Retinal pigment epithelial cell (primary cell): ENCODE results near the gene ZNF77.
"Not testable (repeated sequence)": the region's sequence is repeated elsewhere in the genome, so short reads cannot be mapped to it uniquely, and the experiment has no call there.

Experiments
- DNase-seq: peaks from one replicate; pipeline ENCODE4 v3.0.0-alpha.2; 2010; ENCODE audit warnings: low read depth
- H3K4me3 ChIP-seq: 2 replicates; pipeline ENCODE4 v1.5.1; 2011; ENCODE audit warnings: mild to moderate bottlenecking, low read length, control low read depth, moderate library complexity
- TF ChIP-seq, protein P1 (sequence below): conservative IDR thresholded peaks from 2 replicates; pipeline ENCODE4 v1.5.1; 2011; ENCODE audit warnings: low read depth, low read length, control low read depth, inconsistent platforms

The ZNF77 gene

DNA sequence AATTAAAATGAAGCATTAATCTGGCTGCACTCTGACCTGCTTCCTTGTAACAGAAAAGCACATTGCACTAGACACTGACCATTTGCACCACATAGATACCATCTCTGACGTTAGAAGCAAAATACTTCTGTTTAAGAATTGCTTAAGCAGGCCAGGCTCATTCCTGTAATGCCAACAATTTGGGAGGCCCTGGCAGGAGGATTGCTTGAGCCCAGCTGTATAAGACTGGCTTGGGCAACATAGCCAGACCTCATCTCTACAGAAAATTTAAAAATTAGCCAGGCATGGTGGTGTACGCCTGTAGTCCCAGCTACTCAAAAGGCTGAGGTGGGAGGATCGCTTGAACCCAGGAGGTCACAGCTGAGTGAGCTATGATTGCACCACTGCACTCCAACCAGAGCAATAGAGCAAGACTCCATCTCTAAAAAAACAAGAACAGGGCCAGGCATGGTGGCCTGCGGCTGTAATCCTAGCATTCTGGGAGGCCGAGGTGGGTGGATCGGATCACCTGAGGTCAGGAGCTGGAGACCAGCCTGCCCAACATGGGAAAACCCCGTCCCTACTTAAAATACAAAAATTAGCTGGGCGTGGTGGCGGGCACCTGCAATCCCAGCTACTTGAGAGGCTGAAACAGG is 25.5 kb upstream of the ZNF77 start:
- TF ChIP-seq, protein P1, sequence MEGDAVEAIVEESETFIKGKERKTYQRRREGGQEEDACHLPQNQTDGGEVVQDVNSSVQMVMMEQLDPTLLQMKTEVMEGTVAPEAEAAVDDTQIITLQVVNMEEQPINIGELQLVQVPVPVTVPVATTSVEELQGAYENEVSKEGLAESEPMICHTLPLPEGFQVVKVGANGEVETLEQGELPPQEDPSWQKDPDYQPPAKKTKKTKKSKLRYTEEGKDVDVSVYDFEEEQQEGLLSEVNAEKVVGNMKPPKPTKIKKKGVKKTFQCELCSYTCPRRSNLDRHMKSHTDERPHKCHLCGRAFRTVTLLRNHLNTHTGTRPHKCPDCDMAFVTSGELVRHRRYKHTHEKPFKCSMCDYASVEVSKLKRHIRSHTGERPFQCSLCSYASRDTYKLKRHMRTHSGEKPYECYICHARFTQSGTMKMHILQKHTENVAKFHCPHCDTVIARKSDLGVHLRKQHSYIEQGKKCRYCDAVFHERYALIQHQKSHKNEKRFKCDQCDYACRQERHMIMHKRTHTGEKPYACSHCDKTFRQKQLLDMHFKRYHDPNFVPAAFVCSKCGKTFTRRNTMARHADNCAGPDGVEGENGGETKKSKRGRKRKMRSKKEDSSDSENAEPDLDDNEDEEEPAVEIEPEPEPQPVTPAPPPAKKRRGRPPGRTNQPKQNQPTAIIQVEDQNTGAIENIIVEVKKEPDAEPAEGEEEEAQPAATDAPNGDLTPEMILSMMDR, result no peak
- DNase-seq, result no peak
- no peak overlapping the region for H3K4me3 ChIP-seq

DNA sequence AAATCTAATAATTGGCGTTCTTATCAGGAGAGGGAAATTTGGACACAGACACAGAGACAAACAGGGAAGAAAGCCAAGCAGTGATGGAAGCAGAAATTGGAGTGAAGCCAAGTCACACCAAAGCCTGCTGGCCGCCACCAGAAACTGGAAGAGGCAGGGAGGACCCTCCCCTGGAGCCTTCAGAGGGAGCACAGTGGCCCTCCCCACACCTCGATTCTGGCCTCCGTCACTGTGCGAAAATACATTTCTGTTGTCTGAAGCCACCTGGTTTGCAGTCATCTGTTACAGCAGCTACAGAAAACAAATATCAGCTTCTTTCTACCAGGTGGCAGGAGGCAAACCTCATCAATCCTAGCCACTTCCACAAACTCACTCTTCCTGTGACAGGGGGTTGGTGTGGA is 24.3 kb upstream of the ZNF77 start:
- DNase-seq, result no peak
- no peak overlapping the region for H3K4me3 ChIP-seq
- TF ChIP-seq, protein P1, result no peak

DNA sequence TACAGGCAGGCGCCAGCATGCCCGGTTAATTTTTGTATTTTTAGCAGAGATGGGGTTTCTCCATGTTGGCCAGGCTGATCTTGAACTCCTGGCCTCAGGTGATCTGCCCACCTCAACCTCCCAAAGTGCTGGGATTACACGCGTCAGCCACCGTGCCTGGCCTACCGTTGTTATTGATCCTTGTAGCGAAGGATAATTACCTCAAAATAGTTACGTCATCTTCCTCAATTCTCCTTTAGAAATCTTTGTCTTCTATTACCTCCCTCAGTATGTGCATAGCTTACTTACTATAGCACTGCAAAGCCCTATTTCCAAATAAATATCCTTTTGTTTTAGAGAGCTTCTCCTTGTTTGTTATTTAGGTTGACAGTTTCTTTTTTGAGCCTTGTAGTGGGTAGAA is 23.2 kb upstream of the ZNF77 start:
- H3K4me3 ChIP-seq, result no peak overlapping the region
- TF ChIP-seq, protein P1, result no peak
- no peak for DNase-seq

DNA sequence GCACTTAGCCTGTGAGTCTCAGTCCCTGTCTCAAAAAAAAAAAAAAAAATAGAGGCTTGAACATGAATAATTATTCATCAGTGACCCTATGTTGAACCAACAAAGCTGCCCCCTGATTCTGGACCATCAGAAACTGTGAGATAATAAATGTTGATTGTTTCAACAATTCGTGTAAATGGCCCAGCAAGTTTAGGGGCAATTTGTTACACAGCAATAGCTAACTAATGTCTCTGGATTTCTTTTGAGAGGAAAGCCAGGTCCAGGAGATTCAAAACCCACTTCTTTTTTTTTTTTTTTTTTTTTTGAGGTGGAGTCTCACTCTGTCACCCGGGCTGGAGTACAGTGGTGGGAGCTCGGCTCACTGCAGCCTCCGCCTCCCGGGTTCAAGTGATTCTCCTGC is 20.1 kb upstream of the ZNF77 start:
- TF ChIP-seq, protein P1, result no peak

DNA sequence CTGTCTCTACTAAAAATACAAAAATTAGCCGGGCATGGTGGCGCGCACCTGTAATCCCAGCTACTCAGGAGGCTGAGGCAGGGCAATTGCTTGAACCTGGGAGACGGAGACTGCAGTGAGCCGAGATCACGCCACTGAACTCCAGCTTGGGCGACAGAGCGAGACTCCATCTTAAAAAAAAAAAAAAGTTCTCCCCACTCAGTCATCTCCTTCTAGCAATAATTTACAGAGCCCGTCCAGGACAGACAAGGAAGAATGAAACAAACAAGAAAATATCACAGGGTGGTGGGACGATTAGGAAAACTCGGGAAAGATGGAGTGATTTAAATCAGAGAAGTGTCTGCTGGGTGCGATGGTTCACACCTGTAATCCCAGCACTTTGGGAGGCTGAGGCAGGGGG is 18.9 kb upstream of the ZNF77 start:
- not testable (repeated sequence) for H3K4me3 ChIP-seq, DNase-seq

More for the DNA sequence above, 20.1 kb upstream of the ZNF77 start:
- no peak overlapping the region for H3K4me3 ChIP-seq
- no peak for DNase-seq

DNA sequence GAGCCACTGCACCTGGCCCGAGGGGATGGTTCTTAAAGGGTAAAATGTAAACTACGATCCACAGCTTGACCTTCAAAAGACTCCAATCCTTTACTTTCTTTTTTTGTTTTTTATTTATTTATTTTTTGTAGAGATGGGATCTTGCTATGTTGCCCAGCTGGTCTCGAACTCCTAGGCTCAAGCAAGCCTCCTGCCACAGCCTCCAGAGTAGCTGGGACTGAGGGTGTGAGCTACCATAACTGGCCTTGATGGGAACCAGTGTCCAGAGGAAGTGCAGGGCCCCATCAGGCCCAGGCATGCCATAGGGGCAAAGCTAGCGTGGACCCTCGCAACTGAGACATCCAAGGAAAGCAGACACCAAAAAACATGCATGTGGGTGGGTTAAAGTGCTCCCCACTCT is 18.4 kb upstream of the ZNF77 start:
- no peak overlapping the region for H3K4me3 ChIP-seq
- DNase-seq, result no peak
- TF ChIP-seq, protein P1, result no peak

DNA sequence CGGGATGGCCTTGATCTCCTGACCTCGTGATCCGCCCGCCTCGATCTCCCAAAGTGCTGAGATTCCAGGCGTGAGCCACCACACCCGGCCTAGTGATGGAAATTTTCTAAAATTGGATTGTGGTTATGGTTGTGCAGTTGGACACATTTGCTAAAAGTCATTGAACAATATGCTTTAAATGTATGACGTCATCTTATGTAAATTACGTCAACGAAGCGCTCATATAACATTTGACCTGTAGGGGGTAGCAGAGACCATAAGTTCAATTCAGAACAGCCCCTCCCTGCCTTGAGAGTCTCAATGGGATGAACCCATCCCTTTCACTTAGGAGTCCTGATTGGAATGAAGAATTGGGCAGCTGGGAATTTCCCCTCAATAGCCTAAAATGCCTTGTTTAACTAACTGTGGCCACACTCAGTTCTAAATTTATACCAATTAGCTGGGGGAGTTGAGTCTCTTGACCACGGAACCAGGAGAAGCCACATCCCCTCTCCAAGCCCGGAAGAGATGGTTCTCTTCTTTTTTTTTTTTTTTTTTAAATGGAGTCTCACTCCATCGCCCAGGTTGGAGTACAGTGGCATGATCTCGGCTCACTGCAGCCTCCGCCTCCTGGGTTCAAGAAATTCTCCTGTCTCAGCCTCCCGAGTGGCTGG is 17.4 kb upstream of the ZNF77 start:
- TF ChIP-seq, protein P1, result peak; percentile 67
- no peak for DNase-seq
- no peak overlapping the region for H3K4me3 ChIP-seq
